ENCODE data around the gene ELAVL2.

ELAVL2 gene

GRCh38 chr9:23842565-23843129, 16.6 kb upstream of the ELAVL2 start:
- H3K4me2 ChIP-seq (ENCODE audit: low read depth, low read length) = no peak overlapping the region
- H3K9me2 ChIP-seq (replicated peaks; ENCODE audit: insufficient read depth, low read length) = no peaks in the 10 kb centered on the region
- no peak overlapping the region for H3K9ac ChIP-seq (ENCODE audit: low read length)
- H3K79me2 ChIP-seq (ENCODE audit: low read length) = no peaks in the 10 kb centered on the region
- no peaks in the 10 kb centered on the region for H3K27me3 ChIP-seq (replicated peaks; ENCODE audit: insufficient read depth, low read length)
- H3K4me1 ChIP-seq (ENCODE audit: low read length) = no peaks in the 10 kb centered on the region
- H3K27ac ChIP-seq (ENCODE audit: low read length) = no peak overlapping the region
- no peaks in the 10 kb centered on the region for H3F3A ChIP-seq (ENCODE audit: insufficient read depth, low read length)
- H3K36me3 ChIP-seq (replicated peaks; ENCODE audit: insufficient read depth, low read length) = no peaks in the 10 kb centered on the region
- no peak overlapping the region for H2AFZ ChIP-seq (ENCODE audit: low read length)
- H4K20me1 ChIP-seq (ENCODE audit: insufficient read depth, low read length) = no peaks in the 10 kb centered on the region
- H3K9me3 ChIP-seq (replicated peaks; ENCODE audit: insufficient read depth, low read length) = no peaks in the 10 kb centered on the region
- H3K4me3 ChIP-seq (ENCODE audit: low read length) = no peak overlapping the region
- DNase-seq = no peak
- no peak for TF ChIP-seq EZH2 (optimal IDR thresholded peaks at IDR 0.05; ENCODE audit: low read depth, low read length)
- no peak for TF ChIP-seq EZH2phosphoT487 (IDR thresholded peaks at IDR 0.05; ENCODE audit: low read length)
- no peak for TF ChIP-seq CTCF (IDR thresholded peaks at IDR 0.05; ENCODE audit: low read length)

GRCh38 chr9:23841304-23841703, 15.3 kb upstream of the ELAVL2 start:
- Histone ChIP-seq H3K9me3 (replicated peaks; ENCODE audit: insufficient read depth, low read length) (no peaks in the 10 kb centered on the region), H3K9ac (ENCODE audit: low read length) (no peak overlapping the region), H4K20me1 (ENCODE audit: insufficient read depth, low read length) (no peaks in the 10 kb centered on the region), H3K79me2 (ENCODE audit: low read length) (no peaks in the 10 kb centered on the region), H3K27me3 (replicated peaks; ENCODE audit: insufficient read depth, low read length) (no peaks in the 10 kb centered on the region), H2AFZ (ENCODE audit: low read length) (no peak overlapping the region), H3K9me2 (replicated peaks; ENCODE audit: insufficient read depth, low read length) (no peaks in the 10 kb centered on the region), H3K4me3 (ENCODE audit: low read length) (no peak overlapping the region), H3F3A (ENCODE audit: insufficient read depth, low read length) (no peaks in the 10 kb centered on the region), H3K27ac (ENCODE audit: low read length) (no peak overlapping the region), H3K36me3 (replicated peaks; ENCODE audit: insufficient read depth, low read length) (no peaks in the 10 kb centered on the region), H3K4me2 (ENCODE audit: low read depth, low read length) (no peak overlapping the region), H3K4me1 (ENCODE audit: low read length) (no peaks in the 10 kb centered on the region)
- DNase-seq = no peak
- TF ChIP-seq EZH2 (optimal IDR thresholded peaks at IDR 0.05; ENCODE audit: low read depth, low read length) (no peak), CTCF (IDR thresholded peaks at IDR 0.05; ENCODE audit: low read length) (no peak), EZH2phosphoT487 (IDR thresholded peaks at IDR 0.05; ENCODE audit: low read length) (no peak)

GRCh38 chr9:23837038-23837437, 11.0 kb upstream of the ELAVL2 start:
- Histone ChIP-seq H3F3A (ENCODE audit: insufficient read depth, low read length) (no peaks in the 10 kb centered on the region), H3K9ac (ENCODE audit: low read length) (no peak overlapping the region), H3K9me3 (replicated peaks; ENCODE audit: insufficient read depth, low read length) (no peaks in the 10 kb centered on the region), H3K27me3 (replicated peaks; ENCODE audit: insufficient read depth, low read length) (no peaks in the 10 kb centered on the region), H2AFZ (ENCODE audit: low read length) (no peak overlapping the region), H3K9me2 (replicated peaks; ENCODE audit: insufficient read depth, low read length) (no peaks in the 10 kb centered on the region), H3K79me2 (ENCODE audit: low read length) (no peaks in the 10 kb centered on the region), H3K4me2 (ENCODE audit: low read depth, low read length) (no peak overlapping the region), H3K4me1 (ENCODE audit: low read length) (no peaks in the 10 kb centered on the region), H3K36me3 (replicated peaks; ENCODE audit: insufficient read depth, low read length) (no peaks in the 10 kb centered on the region), H3K27ac (ENCODE audit: low read length) (no peak overlapping the region), H4K20me1 (ENCODE audit: insufficient read depth, low read length) (no peaks in the 10 kb centered on the region), H3K4me3 (ENCODE audit: low read length) (no peak overlapping the region)
- no peak for TF ChIP-seq EZH2 (optimal IDR thresholded peaks at IDR 0.05; ENCODE audit: low read depth, low read length)
- no peak for TF ChIP-seq EZH2phosphoT487 (IDR thresholded peaks at IDR 0.05; ENCODE audit: low read length)
- no peak for TF ChIP-seq CTCF (IDR thresholded peaks at IDR 0.05; ENCODE audit: low read length)
- DNase-seq = no peak
